Measurements from ENCODE around the gene TAB2. TPM values are rescaled to one million over a fixed set of nuclear protein-coding genes. Genes with fewer than 3 reads are reported as not detected.

Gene TAB2
- total and polyA plus RNA-seq, 4 experiments from 2014 or later: 27.0 to 116 (median 68.4) TPM

DNA sequence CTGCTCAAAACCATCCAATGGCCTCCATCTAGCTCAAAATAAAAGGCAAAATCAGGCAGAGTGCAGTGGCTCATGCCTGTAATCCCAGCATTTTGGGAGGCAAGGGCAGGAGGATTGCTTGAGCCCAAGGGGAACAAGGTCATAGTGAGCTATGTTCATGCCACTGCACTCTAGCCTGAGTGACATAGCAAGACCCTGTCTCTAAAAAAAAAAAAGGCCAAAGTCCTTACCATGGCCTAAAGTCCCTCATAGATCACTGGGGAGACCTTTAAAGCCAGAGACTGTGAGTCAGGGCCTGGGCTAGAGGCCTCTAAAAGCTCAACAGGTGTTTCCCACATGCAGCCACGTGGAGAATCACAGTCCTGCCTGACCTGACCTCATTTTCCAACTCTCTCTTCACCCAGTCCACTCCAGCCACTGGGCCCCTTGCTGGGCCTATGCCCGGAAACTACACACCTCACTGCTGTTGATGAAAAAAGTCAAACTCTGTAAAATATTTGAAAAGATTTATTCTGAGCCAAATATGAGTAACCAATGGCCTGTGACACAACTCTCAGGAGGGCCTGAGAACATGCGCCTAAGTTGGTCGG, 28.2 kb upstream of the TAB2 start:
- ChIA-PET CTCF (ENCODE audit: partially characterized antibody) (no interaction called here), POLR2A (ENCODE audit: partially characterized antibody) (no interaction called here)
- no peaks in the 10 kb centered on the region for H3K4me1 ChIP-seq (ENCODE audit: insufficient read depth, low read length)
- no peaks in the 10 kb centered on the region for H3K36me3 ChIP-seq (ENCODE audit: insufficient read depth, low read length)
- H3K27ac ChIP-seq (ENCODE audit: low read depth, low read length): no peak overlapping the region
- H3K27me3 ChIP-seq (ENCODE audit: insufficient read depth, low read length): no peaks in the 10 kb centered on the region
- no peak overlapping the region for H3K27ac Mint-ChIP-seq
- no peak for DNase-seq
- no peaks in the 10 kb centered on the region for H3K27me3 Mint-ChIP-seq
- no peaks in the 10 kb centered on the region for H3K9me3 Mint-ChIP-seq
- no peaks in the 10 kb centered on the region for H3K36me3 Mint-ChIP-seq
- peaks cover 0 to 4% (median under 1%) of the 10 kb centered on the region in 4 donors for H3K4me1 Mint-ChIP-seq
- intact Hi-C loops (cut with micrococcal nuclease): no loop called here
- H3K9me3 ChIP-seq (ENCODE audit: control insufficient read depth in 1 of 2, low read length in 2 of 2): no peaks in the 10 kb centered on the region
- no peak overlapping the region for H3K4me3 Mint-ChIP-seq
- H3K4me3 ChIP-seq (ENCODE audit: low read length in 2 of 2): no peak overlapping the region

DNA sequence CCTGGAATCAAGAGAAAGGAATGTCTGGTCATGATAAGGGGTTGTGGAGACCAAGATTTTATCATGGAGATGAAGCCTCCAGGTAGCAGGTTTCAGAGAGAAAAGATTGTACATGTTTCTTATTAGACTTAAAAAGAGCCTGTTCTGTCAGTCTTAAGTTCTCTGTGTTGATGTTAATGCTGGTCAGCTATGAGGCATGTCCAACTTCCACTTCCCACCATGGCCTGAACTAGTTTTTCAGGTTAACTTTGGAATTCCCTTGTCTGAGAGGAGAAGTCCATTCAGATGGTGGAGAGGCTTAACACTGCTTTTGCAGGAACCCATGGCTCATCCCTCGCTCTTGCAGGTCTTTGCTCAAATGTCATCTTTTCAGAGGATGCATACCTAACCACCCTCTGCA, 27.5 kb upstream of the TAB2 start:
- POLR2A ChIA-PET (ENCODE audit: partially characterized antibody): no interaction called here
- no peak overlapping the region for H3K4me3 Mint-ChIP-seq
- H3K36me3 ChIP-seq (ENCODE audit: insufficient read depth, low read length): no peaks in the 10 kb centered on the region

GRCh38 chr6:149293244-149293643, 24.3 kb upstream of the TAB2 start:
- Histone ChIP-seq H3K27ac (ENCODE audit: low read depth, low read length) (no peak overlapping the region), H3K27me3 (ENCODE audit: insufficient read depth, low read length) (no peaks in the 10 kb centered on the region), H3K36me3 (ENCODE audit: insufficient read depth, low read length) (no peaks in the 10 kb centered on the region), H3K9me3 (ENCODE audit: control insufficient read depth in 1 of 2, low read length in 2 of 2) (no peaks in the 10 kb centered on the region), H3K4me3 (ENCODE audit: low read length in 2 of 2) (no peak overlapping the region), H3K4me1 (ENCODE audit: insufficient read depth, low read length) (no peaks in the 10 kb centered on the region)
- intact Hi-C loops (cut with micrococcal nuclease): no loop called here
- Mint-ChIP-seq H3K4me1 (peaks cover 0 to 1% (median 0%) of the 10 kb centered on the region in 4 donors), H3K4me3 (no peak overlapping the region), H3K36me3 (no peaks in the 10 kb centered on the region), H3K27me3 (no peaks in the 10 kb centered on the region), H3K9me3 (peaks cover 0 to 2% (median 0%) of the 10 kb centered on the region in 8 donors), H3K27ac (no peak overlapping the region)
- no peak for DNase-seq
- CTCF ChIA-PET (ENCODE audit: partially characterized antibody): interaction anchor here (1.5 kb wide), 1 partner anchor 11 kb away, joined by 4 read pairs; no protein-coding TSS in a partner anchor
- POLR2A ChIA-PET (ENCODE audit: partially characterized antibody): interaction anchor here (1.1 kb wide), 1 partner anchor 165 kb away, joined by 3 read pairs; no protein-coding TSS in a partner anchor

More for the DNA sequence above, 27.5 kb upstream of the TAB2 start:
- H3K27ac Mint-ChIP-seq: no peak overlapping the region
- H3K27me3 Mint-ChIP-seq: no peaks in the 10 kb centered on the region
- Histone ChIP-seq H3K4me1 (ENCODE audit: insufficient read depth, low read length) (no peaks in the 10 kb centered on the region), H3K9me3 (ENCODE audit: control insufficient read depth in 1 of 2, low read length in 2 of 2) (no peaks in the 10 kb centered on the region), H3K27ac (ENCODE audit: low read depth, low read length) (no peak overlapping the region), H3K27me3 (ENCODE audit: insufficient read depth, low read length) (no peaks in the 10 kb centered on the region), H3K4me3 (ENCODE audit: low read length in 2 of 2) (no peak overlapping the region)
- DNase-seq: no peak
- no peaks in the 10 kb centered on the region for H3K36me3 Mint-ChIP-seq
- peaks cover 0 to 4% (median under 1%) of the 10 kb centered on the region in 4 donors for H3K4me1 Mint-ChIP-seq
- CTCF ChIA-PET (ENCODE audit: partially characterized antibody): no interaction called here
- H3K9me3 Mint-ChIP-seq: no peaks in the 10 kb centered on the region
- intact Hi-C loops (cut with micrococcal nuclease): no loop called here

DNA sequence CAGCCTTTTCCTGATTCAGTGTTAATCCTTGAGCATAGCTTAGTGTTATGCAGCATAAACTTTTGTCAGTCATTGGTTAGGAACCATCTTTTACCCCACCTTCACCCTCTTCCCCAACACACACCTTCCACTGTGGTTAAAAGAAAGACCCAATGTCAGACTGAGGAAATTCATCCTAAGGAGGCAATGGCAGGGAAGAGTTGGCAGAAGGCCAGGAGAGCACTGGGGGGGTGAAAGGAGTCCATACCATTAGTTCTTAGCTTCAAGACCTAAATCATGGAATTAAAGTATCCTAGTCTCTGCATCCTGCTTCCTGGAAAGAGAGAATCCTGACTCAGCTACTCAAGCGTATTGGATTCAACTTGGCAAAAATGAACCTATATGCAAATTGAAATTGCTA, 16.9 kb upstream of the TAB2 start:
- H3K36me3 Mint-ChIP-seq: no peaks in the 10 kb centered on the region
- CTCF ChIA-PET (ENCODE audit: partially characterized antibody): interaction anchor here (1.2 kb wide), 1 partner anchor 218 kb away, joined by 3 read pairs; no protein-coding TSS in a partner anchor
- no peak overlapping the region for H3K4me3 Mint-ChIP-seq
- Histone ChIP-seq H3K27ac (ENCODE audit: low read depth, low read length) (no peak overlapping the region), H3K9me3 (ENCODE audit: control insufficient read depth in 1 of 2, low read length in 2 of 2) (no peaks in the 10 kb centered on the region), H3K4me1 (ENCODE audit: insufficient read depth, low read length) (no peaks in the 10 kb centered on the region), H3K4me3 (ENCODE audit: low read length in 2 of 2) (no peak overlapping the region), H3K36me3 (ENCODE audit: insufficient read depth, low read length) (no peaks in the 10 kb centered on the region), H3K27me3 (ENCODE audit: insufficient read depth, low read length) (no peaks in the 10 kb centered on the region)
- DNase-seq: no peak
- peaks cover 0 to 2% (median 0%) of the 10 kb centered on the region in 8 donors for H3K9me3 Mint-ChIP-seq
- peaks cover 0 to 1% (median 0%) of the 10 kb centered on the region in 4 donors for H3K4me1 Mint-ChIP-seq
- no peak overlapping the region for H3K27ac Mint-ChIP-seq
- intact Hi-C loops (cut with micrococcal nuclease): no loop called here
- H3K27me3 Mint-ChIP-seq: no peaks in the 10 kb centered on the region
- POLR2A ChIA-PET (ENCODE audit: partially characterized antibody): interaction anchor here (1.3 kb wide), 1 partner anchor 17 kb away, joined by 6 read pairs; the partner anchor contains the start of gene TAB2

GRCh38 chr6:149302723-149303122, 14.8 kb upstream of the TAB2 start:
- Histone ChIP-seq H3K4me1 (ENCODE audit: insufficient read depth, low read length) (no peaks in the 10 kb centered on the region), H3K4me3 (ENCODE audit: low read length in 2 of 2) (no peak overlapping the region), H3K27me3 (ENCODE audit: insufficient read depth, low read length) (no peaks in the 10 kb centered on the region), H3K9me3 (ENCODE audit: control insufficient read depth in 1 of 2, low read length in 2 of 2) (no peaks in the 10 kb centered on the region), H3K36me3 (ENCODE audit: insufficient read depth, low read length) (no peaks in the 10 kb centered on the region), H3K27ac (ENCODE audit: low read depth, low read length) (no peak overlapping the region)
- intact Hi-C loops (cut with micrococcal nuclease): no loop called here
- Mint-ChIP-seq H3K9me3 (no peaks in the 10 kb centered on the region), H3K27me3 (no peaks in the 10 kb centered on the region), H3K36me3 (no peaks in the 10 kb centered on the region), H3K4me1 (peaks cover 0 to under 1% (median 0%) of the 10 kb centered on the region in 4 donors), H3K4me3 (no peak overlapping the region), H3K27ac (no peak overlapping the region)
- ChIA-PET POLR2A (ENCODE audit: partially characterized antibody) (no interaction called here), CTCF (ENCODE audit: partially characterized antibody) (no interaction called here)
- DNase-seq: no peak

GRCh38 chr6:149303468-149303867, 14.0 kb upstream of the TAB2 start:
- DNase-seq: no peak
- Mint-ChIP-seq H3K4me1 (peaks cover 0 to 1% (median 0%) of the 10 kb centered on the region in 4 donors), H3K27ac (no peak overlapping the region), H3K9me3 (no peaks in the 10 kb centered on the region), H3K27me3 (no peaks in the 10 kb centered on the region), H3K4me3 (no peak overlapping the region), H3K36me3 (no peaks in the 10 kb centered on the region)
- H3K27ac ChIP-seq (ENCODE audit: low read depth, low read length): no peak overlapping the region
- ChIA-PET CTCF (ENCODE audit: partially characterized antibody) (no interaction called here), POLR2A (ENCODE audit: partially characterized antibody) (no interaction called here)
- H3K27me3 ChIP-seq (ENCODE audit: insufficient read depth, low read length): no peaks in the 10 kb centered on the region
- no peaks in the 10 kb centered on the region for H3K36me3 ChIP-seq (ENCODE audit: insufficient read depth, low read length)
- H3K4me1 ChIP-seq (ENCODE audit: insufficient read depth, low read length): no peaks in the 10 kb centered on the region
- H3K9me3 ChIP-seq (ENCODE audit: control insufficient read depth in 1 of 2, low read length in 2 of 2): no peaks in the 10 kb centered on the region
- no peak overlapping the region for H3K4me3 ChIP-seq (ENCODE audit: low read length in 2 of 2)
- intact Hi-C loops (cut with micrococcal nuclease): no loop called here

GRCh38 chr6:149305372-149305771, 12.1 kb upstream of the TAB2 start:
- Mint-ChIP-seq H3K9me3 (no peaks in the 10 kb centered on the region), H3K4me1 (peaks cover 0 to 1% (median 0%) of the 10 kb centered on the region in 4 donors), H3K27me3 (no peaks in the 10 kb centered on the region), H3K27ac (no peak overlapping the region), H3K4me3 (no peak overlapping the region), H3K36me3 (no peaks in the 10 kb centered on the region)
- H3K27ac ChIP-seq (ENCODE audit: low read depth, low read length): no peak overlapping the region
- no peaks in the 10 kb centered on the region for H3K36me3 ChIP-seq (ENCODE audit: insufficient read depth, low read length)
- ChIA-PET CTCF (ENCODE audit: partially characterized antibody) (interaction anchor here (0.6 kb wide), 1 partner anchor 111 kb away, joined by 3 read pairs; no protein-coding TSS in a partner anchor), POLR2A (ENCODE audit: partially characterized antibody) (no interaction called here)
- no peaks in the 10 kb centered on the region for H3K27me3 ChIP-seq (ENCODE audit: insufficient read depth, low read length)
- no peaks in the 10 kb centered on the region for H3K4me1 ChIP-seq (ENCODE audit: insufficient read depth, low read length)
- intact Hi-C loops (cut with micrococcal nuclease): no loop called here
- DNase-seq: no peak
- no peaks in the 10 kb centered on the region for H3K9me3 ChIP-seq (ENCODE audit: control insufficient read depth in 1 of 2, low read length in 2 of 2)
- H3K4me3 ChIP-seq (ENCODE audit: low read length in 2 of 2): no peak overlapping the region
